Neural crest cell (in vitro differentiated cells): ENCODE measurements around the gene OVOL2. TPM values are rescaled to one million over a fixed set of nuclear protein-coding genes. Genes with fewer than 3 reads are reported as not detected.

Experiments used
- DNase-seq: peaks from one replicate; pipeline ENCODE4 v3.0.0; 2021; ENCODE audit warnings: low read depth, mixed read lengths, low spot score
- H3K27ac Mint-ChIP-seq: one replicate; pipeline ENCODE4 v1.8.0; 2021; ENCODE audit warnings: mild to moderate bottlenecking, mixed read lengths; ENCODE audit not compliant: unreplicated experiment
- H3K27me3 Mint-ChIP-seq: 2 replicates; pipeline ENCODE4 v1.8.0; 2021; ENCODE audit warnings: low read depth, mild to moderate bottlenecking, mixed read lengths
- H3K36me3 Mint-ChIP-seq: 2 replicates; pipeline ENCODE4 v1.8.0; 2021; ENCODE audit warnings: low read depth, mild to moderate bottlenecking, mixed read lengths
- H3K4me1 Mint-ChIP-seq: 2 replicates; pipeline ENCODE4 v1.8.0; 2021; ENCODE audit warnings: mixed read lengths
- H3K4me3 Mint-ChIP-seq: one replicate; pipeline ENCODE4 v1.8.0; 2021; ENCODE audit warnings: mild to moderate bottlenecking, mixed read lengths
- H3K9me3 Mint-ChIP-seq: 2 replicates; pipeline ENCODE4 v1.8.0; 2021; ENCODE audit warnings: mixed read lengths
- CTCF ChIP-seq: fragments of 200-600 bp; sonication (generic); conservative IDR thresholded peaks from 2 replicates; pipeline ENCODE4 v1.5.0; 2021; ENCODE audit warnings: antibody characterized with exemption, mild to moderate bottlenecking
- total RNA-seq: library from RNA; stranded (reverse); gene quantifications from 2 replicates; pipeline ENCODE4 v1.2.1, GENCODE V29; 2021

Gene OVOL2
- total RNA-seq, 1 donor from 2014 or later: not detected

- Mint-ChIP-seq H3K36me3 (no peaks in the 10 kb centered on the region), H3K27me3 (peaks cover 8% of the 10 kb centered on the region), H3K9me3 (peaks cover 4% of the 10 kb centered on the region)
These were observed 39.6 kb downstream of the OVOL2 start for GRCh38 chr20:18018100-18018499.

GRCh38 chr20:18016772-18017171 is 40.9 kb downstream of the OVOL2 start:
- Mint-ChIP-seq H3K4me3 (no peak overlapping the region), H3K27ac (no peak overlapping the region), H3K4me1 (no peaks in the 10 kb centered on the region), H3K9me3 (peaks cover 4% of the 10 kb centered on the region), H3K27me3 (peaks cover 8% of the 10 kb centered on the region), H3K36me3 (no peaks in the 10 kb centered on the region)
- no peak for TF ChIP-seq CTCF
- no peak for DNase-seq

More at GRCh38 chr20:18018100-18018499, 39.6 kb downstream of the OVOL2 start:
- DNase-seq: no peak
- Mint-ChIP-seq H3K4me1 (no peaks in the 10 kb centered on the region), H3K27ac (no peak overlapping the region), H3K4me3 (no peak overlapping the region)
- no peak for TF ChIP-seq CTCF

GRCh38 chr20:18014411-18014810 is 43.3 kb downstream of the OVOL2 start:
- Mint-ChIP-seq H3K4me3 (no peak overlapping the region), H3K4me1 (peaks cover 6% of the 10 kb centered on the region), H3K27me3 (peaks cover 6% of the 10 kb centered on the region), H3K36me3 (peaks cover 5% of the 10 kb centered on the region), H3K9me3 (peaks cover 12% of the 10 kb centered on the region), H3K27ac (no peak overlapping the region)
- no peak for DNase-seq
- no peak for TF ChIP-seq CTCF

DNA sequence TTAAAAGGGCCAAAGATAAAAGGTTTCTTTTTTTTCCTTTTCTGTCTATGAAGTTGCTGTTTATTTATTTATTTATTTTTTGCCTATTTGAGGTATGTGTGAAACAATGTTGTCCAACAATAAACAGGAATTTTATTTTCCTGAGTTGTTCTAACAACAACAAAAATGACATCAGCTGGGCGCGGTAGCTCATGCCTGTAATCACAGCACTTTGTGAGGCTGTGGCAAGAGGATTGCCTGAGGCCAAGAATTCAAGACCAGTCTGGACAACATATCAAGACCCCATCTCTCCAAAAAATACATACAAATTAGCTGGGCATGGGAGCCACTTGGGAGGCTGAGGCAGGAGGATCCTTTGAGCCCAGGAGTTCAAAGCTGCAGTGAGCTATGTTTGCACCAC is 44.8 kb downstream of the OVOL2 start:
- no peak for TF ChIP-seq CTCF
- H3K36me3 Mint-ChIP-seq: peaks cover 5% of the 10 kb centered on the region
- H3K27me3 Mint-ChIP-seq: peaks cover 2% of the 10 kb centered on the region
- no peak for DNase-seq
- peaks cover 6% of the 10 kb centered on the region for H3K4me1 Mint-ChIP-seq
- H3K9me3 Mint-ChIP-seq: peaks cover 8% of the 10 kb centered on the region
- no peak overlapping the region for H3K4me3 Mint-ChIP-seq
- H3K27ac Mint-ChIP-seq: no peak overlapping the region

GRCh38 chr20:18011951-18012645 is 45.6 kb downstream of the OVOL2 start:
- Mint-ChIP-seq H3K36me3 (peaks cover 5% of the 10 kb centered on the region), H3K27me3 (peaks cover 2% of the 10 kb centered on the region), H3K27ac (no peak overlapping the region), H3K4me3 (no peak overlapping the region), H3K9me3 (peaks cover 8% of the 10 kb centered on the region), H3K4me1 (peaks cover 6% of the 10 kb centered on the region)
- DNase-seq: no peak
- no peak for TF ChIP-seq CTCF
